ENCODE results near the gene PLP2.

- TF ChIP-seq EP300 (IDR thresholded peaks at IDR 0.05) (no peak), POLR2A (IDR thresholded peaks at IDR 0.05) (no peak)
- TF ChIP-seq, protein P1, sequence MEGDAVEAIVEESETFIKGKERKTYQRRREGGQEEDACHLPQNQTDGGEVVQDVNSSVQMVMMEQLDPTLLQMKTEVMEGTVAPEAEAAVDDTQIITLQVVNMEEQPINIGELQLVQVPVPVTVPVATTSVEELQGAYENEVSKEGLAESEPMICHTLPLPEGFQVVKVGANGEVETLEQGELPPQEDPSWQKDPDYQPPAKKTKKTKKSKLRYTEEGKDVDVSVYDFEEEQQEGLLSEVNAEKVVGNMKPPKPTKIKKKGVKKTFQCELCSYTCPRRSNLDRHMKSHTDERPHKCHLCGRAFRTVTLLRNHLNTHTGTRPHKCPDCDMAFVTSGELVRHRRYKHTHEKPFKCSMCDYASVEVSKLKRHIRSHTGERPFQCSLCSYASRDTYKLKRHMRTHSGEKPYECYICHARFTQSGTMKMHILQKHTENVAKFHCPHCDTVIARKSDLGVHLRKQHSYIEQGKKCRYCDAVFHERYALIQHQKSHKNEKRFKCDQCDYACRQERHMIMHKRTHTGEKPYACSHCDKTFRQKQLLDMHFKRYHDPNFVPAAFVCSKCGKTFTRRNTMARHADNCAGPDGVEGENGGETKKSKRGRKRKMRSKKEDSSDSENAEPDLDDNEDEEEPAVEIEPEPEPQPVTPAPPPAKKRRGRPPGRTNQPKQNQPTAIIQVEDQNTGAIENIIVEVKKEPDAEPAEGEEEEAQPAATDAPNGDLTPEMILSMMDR (IDR thresholded peaks at IDR 0.05) = peak in 1 of 4 experiments; percentile 19
Measured at GRCh38 chrX:49177338-49177833, 5.7 kb downstream of the PLP2 start.
